SK-N-SH (cell line): ENCODE measurements around the gene STK26.

Experiments used
- EZH2phosphoT487 ChIP-seq: fragments of 200-600 bp; sonication (generic); IDR thresholded peaks from 2 replicates; pipeline ENCODE4 v1.6.1; 2017; ENCODE audit warnings: low read depth, mixed run types, mild to moderate bottlenecking, antibody characterized with exemption, moderate library complexity, borderline replicate concordance
- NRF1 ChIP-seq: IDR thresholded peaks from 2 replicates; pipeline ENCODE4 v1.6.1; 2012; ENCODE audit warnings: low read depth, mild to moderate bottlenecking, low read length
- POLR2AphosphoS5 ChIP-seq: IDR thresholded peaks from 2 replicates; pipeline ENCODE4 v1.6.1; 2012; ENCODE audit warnings: low read depth, low read length
- SIN3A ChIP-seq: IDR thresholded peaks from 2 replicates; pipeline ENCODE4 v1.6.1; 2012; ENCODE audit warnings: low read depth, mild to moderate bottlenecking, low read length, moderate library complexity, borderline replicate concordance
- TAF1 ChIP-seq: IDR thresholded peaks from 2 replicates; pipeline ENCODE4 v1.6.1; 2012; ENCODE audit warnings: low read depth, mild to moderate bottlenecking, low read length, moderate library complexity, borderline replicate concordance
- TF ChIP-seq, protein P1 (sequence below): fragments of 200-600 bp; sonication (generic); IDR thresholded peaks from 2 replicates; pipeline ENCODE4 v1.6.1; 2017; ENCODE audit warnings: antibody characterized with exemption, mild to moderate bottlenecking, moderate library complexity
- TF ChIP-seq, protein P2 (sequence below): IDR thresholded peaks from 2 replicates; pipeline ENCODE4; 2012

DNA sequence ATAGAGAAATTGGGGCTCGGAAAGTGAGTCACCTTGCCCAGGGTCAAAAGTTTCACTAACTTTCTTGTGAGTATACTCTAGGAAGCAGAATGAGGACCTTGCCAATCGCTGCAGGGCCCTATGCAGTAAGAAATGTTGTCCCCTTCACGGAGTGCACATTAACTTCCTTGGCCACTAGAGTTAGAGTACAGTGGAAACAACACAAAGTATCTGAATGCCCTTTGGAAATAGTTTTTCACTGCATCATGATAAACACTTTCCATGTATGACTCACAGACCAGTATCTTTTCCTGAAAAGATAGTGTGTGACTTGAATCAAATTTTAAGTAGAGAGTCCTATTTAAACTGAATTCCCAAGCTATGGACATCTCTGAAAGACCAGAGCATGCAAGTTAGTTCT is 45.5 kb upstream of the STK26 start:
- TF ChIP-seq, protein P1, sequence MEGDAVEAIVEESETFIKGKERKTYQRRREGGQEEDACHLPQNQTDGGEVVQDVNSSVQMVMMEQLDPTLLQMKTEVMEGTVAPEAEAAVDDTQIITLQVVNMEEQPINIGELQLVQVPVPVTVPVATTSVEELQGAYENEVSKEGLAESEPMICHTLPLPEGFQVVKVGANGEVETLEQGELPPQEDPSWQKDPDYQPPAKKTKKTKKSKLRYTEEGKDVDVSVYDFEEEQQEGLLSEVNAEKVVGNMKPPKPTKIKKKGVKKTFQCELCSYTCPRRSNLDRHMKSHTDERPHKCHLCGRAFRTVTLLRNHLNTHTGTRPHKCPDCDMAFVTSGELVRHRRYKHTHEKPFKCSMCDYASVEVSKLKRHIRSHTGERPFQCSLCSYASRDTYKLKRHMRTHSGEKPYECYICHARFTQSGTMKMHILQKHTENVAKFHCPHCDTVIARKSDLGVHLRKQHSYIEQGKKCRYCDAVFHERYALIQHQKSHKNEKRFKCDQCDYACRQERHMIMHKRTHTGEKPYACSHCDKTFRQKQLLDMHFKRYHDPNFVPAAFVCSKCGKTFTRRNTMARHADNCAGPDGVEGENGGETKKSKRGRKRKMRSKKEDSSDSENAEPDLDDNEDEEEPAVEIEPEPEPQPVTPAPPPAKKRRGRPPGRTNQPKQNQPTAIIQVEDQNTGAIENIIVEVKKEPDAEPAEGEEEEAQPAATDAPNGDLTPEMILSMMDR = no peak
- TF ChIP-seq SIN3A (no peak), NRF1 (no peak), EZH2phosphoT487 (no peak), POLR2AphosphoS5 (no peak), TAF1 (no peak)
- TF ChIP-seq, protein P2, sequence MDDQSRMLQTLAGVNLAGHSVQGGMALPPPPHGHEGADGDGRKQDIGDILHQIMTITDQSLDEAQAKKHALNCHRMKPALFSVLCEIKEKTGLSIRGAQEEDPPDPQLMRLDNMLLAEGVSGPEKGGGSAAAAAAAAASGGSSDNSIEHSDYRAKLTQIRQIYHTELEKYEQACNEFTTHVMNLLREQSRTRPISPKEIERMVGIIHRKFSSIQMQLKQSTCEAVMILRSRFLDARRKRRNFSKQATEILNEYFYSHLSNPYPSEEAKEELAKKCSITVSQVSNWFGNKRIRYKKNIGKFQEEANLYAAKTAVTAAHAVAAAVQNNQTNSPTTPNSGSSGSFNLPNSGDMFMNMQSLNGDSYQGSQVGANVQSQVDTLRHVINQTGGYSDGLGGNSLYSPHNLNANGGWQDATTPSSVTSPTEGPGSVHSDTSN = no peak
